Mesothelial cell of epicardium (in vitro differentiated cells): ENCODE results near the gene ACADL. TPM values are rescaled to one million over a fixed set of nuclear protein-coding genes. Genes with fewer than 3 reads are reported as not detected.
A peak's percentile ranks its signal among the peaks of the same experiment; 100 is the strongest.

ENCODE experiments used
- DNase-seq, 2 experiments: peaks; one replicate each; pipeline ENCODE4 v3.0.0; 2021; ENCODE audit warnings: low spot score in 2 of 2; ENCODE audit not compliant: unreplicated experiment in 2 of 2
- H3K27ac Mint-ChIP-seq: 2 replicates; pipeline ENCODE4 v1.8.0; 2021; ENCODE audit warnings: mixed read lengths
- H3K27me3 Mint-ChIP-seq: 2 replicates; pipeline ENCODE4 v1.8.0; 2021; ENCODE audit warnings: low read depth, mixed read lengths
- H3K36me3 Mint-ChIP-seq: 2 replicates; pipeline ENCODE4 v1.8.0; 2021; ENCODE audit warnings: mixed read lengths
- H3K4me1 Mint-ChIP-seq: 2 replicates; pipeline ENCODE4 v1.8.0; 2021; ENCODE audit warnings: mixed read lengths
- H3K4me3 Mint-ChIP-seq: 2 replicates; pipeline ENCODE4 v1.8.0; 2021; ENCODE audit warnings: mild to moderate bottlenecking, moderate library complexity, mixed read lengths
- H3K9me3 Mint-ChIP-seq: 2 replicates; pipeline ENCODE4 v1.8.0; 2021; ENCODE audit warnings: mixed read lengths
- CTCF ChIP-seq: fragments of 200-600 bp; sonication (generic); IDR thresholded peaks from one replicate; pipeline ENCODE4 v1.5.0; 2021; ENCODE audit warnings: antibody characterized with exemption; ENCODE audit not compliant: unreplicated experiment
- total RNA-seq: library from RNA; stranded (reverse); gene quantifications from 3 replicates; pipeline ENCODE4 v1.2.1, GENCODE V29; 2021

The ACADL gene
- total RNA-seq, 1 donor from 2014 or later, result 13.2 TPM

- no peaks in the 10 kb centered on the region for H3K9me3 Mint-ChIP-seq
- H3K27me3 Mint-ChIP-seq, result no peaks in the 10 kb centered on the region
- H3K4me3 Mint-ChIP-seq, result peak overlapping the region; percentile 93
- peaks cover 38% of the 10 kb centered on the region for H3K4me1 Mint-ChIP-seq
- DNase-seq, result no peak
- H3K36me3 Mint-ChIP-seq, result no peaks in the 10 kb centered on the region
- TF ChIP-seq CTCF, result no peak
- H3K27ac Mint-ChIP-seq, result peak overlapping the region; percentile 99
Observed at GRCh38 chr2:210169516-210170195, 55.6 kb downstream of the ACADL start.

GRCh38 chr2:210167227-210167626, 58.0 kb downstream of the ACADL start:
- no peaks in the 10 kb centered on the region for H3K27me3 Mint-ChIP-seq
- peaks cover 34% of the 10 kb centered on the region for H3K4me1 Mint-ChIP-seq
- no peak overlapping the region for H3K27ac Mint-ChIP-seq
- peaks cover 6% of the 10 kb centered on the region for H3K9me3 Mint-ChIP-seq
- TF ChIP-seq CTCF, result no peak
- H3K4me3 Mint-ChIP-seq, result no peak overlapping the region
- peaks cover 3% of the 10 kb centered on the region for H3K36me3 Mint-ChIP-seq
- DNase-seq, result no peak

GRCh38 chr2:210162466-210163124, 62.7 kb downstream of the ACADL start:
- TF ChIP-seq CTCF, result no peak
- no peaks in the 10 kb centered on the region for H3K27me3 Mint-ChIP-seq
- peak overlapping the region; percentile 13 for H3K27ac Mint-ChIP-seq
- no peak overlapping the region for H3K4me3 Mint-ChIP-seq
- DNase-seq, result no peak
- H3K36me3 Mint-ChIP-seq, result peaks cover 10% of the 10 kb centered on the region
- peaks cover 6% of the 10 kb centered on the region for H3K9me3 Mint-ChIP-seq
- H3K4me1 Mint-ChIP-seq, result peaks cover 11% of the 10 kb centered on the region

GRCh38 chr2:210159059-210159458, 66.2 kb downstream of the ACADL start:
- no peak overlapping the region for H3K4me3 Mint-ChIP-seq
- H3K27me3 Mint-ChIP-seq, result no peaks in the 10 kb centered on the region
- no peak overlapping the region for H3K27ac Mint-ChIP-seq
- no peak for DNase-seq
- H3K9me3 Mint-ChIP-seq, result peaks cover 6% of the 10 kb centered on the region
- H3K36me3 Mint-ChIP-seq, result peaks cover 19% of the 10 kb centered on the region
- TF ChIP-seq CTCF, result no peak
- no peaks in the 10 kb centered on the region for H3K4me1 Mint-ChIP-seq

GRCh38 chr2:210158236-210158635, 67.0 kb downstream of the ACADL start:
- no peak overlapping the region for H3K27ac Mint-ChIP-seq
- no peaks in the 10 kb centered on the region for H3K4me1 Mint-ChIP-seq
- no peak for TF ChIP-seq CTCF
- H3K27me3 Mint-ChIP-seq, result no peaks in the 10 kb centered on the region
- no peak overlapping the region for H3K4me3 Mint-ChIP-seq
- no peak for DNase-seq
- H3K36me3 Mint-ChIP-seq, result peaks cover 26% of the 10 kb centered on the region
- peaks cover 4% of the 10 kb centered on the region for H3K9me3 Mint-ChIP-seq
